ENCODE data around the gene ANKRD49.
"Not testable (repeated sequence)": the region's sequence is repeated elsewhere in the genome, so short reads cannot be mapped to it uniquely, and the experiment has no call there.

Gene ANKRD49, protein sequence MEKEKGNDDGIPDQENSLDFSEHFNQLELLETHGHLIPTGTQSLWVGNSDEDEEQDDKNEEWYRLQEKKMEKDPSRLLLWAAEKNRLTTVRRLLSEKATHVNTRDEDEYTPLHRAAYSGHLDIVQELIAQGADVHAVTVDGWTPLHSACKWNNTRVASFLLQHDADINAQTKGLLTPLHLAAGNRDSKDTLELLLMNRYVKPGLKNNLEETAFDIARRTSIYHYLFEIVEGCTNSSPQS

DNA sequence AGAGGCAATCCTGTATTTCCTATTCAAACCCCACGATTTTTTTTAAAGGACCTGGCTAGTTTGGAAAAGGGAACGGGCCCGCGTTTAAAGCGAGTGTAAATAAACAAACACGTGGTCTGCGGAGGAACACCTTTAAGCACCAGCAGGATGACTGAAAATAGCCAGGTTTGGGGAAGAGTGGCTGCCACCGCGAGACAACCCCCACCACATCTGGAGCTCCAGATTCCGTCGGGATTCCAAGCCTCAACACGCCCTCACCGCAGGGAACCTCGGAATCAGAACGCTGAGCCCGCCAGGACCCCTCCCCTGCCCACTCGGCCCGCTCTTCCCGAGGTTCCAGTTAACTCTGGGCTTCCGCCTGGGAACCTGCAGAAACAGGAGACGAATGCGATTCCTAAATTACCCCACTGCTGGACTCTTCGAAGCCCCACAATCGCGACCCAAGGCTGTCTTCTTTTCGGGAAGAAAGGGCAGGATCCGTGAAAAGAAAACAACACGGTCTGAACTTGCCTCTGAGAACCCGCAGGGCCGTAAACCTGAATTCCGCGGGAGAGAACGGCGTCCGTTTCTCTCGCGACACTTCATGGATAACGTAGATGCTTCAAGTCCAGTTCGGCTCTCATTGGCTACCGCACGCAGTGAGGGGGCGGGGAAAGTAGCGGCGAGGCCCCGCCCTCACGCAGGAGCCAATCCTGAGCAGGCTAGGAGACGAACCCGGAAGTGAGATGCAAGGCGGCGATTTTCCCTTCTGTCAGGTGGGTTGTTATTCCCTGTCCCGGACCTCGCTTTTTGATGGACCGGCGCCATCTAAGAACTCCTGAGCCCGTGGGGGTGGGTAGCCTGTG lies at the start of gene ANKRD49, which contains the start of gene MRE11:
Gene ANKRD49, plus strand, starts transcription at position 704 of the 845 bp plus-strand sequence. CDS start 2,710 bp downstream, outside the sequence.
Gene MRE11, minus strand, starts transcription at position 564 of the 845 bp plus-strand sequence. CDS start 1,043 bp downstream, outside the sequence.
- DNase-seq = peak; percentile 98 to 100 (median 99)

DNA sequence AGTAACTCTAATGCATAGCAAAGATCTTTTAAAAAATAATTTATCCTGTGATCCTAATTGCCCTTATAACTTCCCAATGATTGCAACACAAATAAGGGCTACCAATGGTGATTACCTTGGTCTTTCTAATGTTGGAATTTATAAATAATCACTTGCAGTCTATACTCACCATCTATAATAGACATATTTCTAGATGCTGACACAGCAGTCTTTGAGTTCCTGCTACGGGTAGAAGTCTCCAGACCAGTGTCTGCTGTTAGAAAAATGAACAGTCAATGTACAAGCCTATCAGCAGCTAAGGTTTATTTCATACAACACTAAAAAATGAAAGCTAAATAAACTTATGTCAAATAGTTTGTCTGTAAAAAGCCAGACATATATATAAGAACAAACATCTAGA lies 48.1 kb upstream of the ANKRD49 start:
- no peak for DNase-seq

DNA sequence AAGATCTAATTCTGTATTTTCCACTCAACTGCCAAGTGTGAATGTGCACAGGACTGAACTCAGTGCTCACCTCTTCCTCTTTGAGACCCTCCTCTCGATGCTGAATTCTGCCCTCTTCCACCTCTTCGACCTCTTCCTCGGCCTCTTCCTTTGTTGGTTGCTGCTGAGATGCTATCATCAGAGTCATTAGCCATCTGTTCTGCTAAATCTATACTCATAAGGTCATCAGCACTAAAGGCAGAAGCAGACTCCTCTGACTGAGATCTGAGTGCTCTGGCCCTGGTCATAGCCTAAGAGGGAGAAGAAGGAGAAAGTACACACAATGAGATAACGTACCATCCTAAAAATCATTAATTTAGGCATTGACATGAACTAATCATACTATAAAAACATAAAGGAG lies 46.6 kb upstream of the ANKRD49 start:
- no peak for DNase-seq

DNA sequence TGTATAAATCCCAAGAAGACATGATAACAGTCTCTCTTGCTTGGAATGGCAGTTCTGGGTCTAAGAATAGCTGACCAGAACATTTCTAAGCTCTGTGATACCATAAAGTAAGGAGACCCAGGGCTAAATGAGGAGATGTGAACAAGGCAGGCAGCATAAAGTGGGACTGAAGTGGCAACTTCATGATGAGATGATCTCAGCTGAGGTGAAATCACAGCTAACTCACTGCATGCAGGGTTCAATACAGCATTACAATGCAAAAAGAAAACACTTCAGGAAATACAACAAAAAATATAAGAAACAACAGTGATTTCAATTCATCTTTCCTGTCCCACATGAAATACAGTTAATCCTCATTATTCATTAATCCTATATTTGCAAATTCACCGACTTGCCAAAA lies 44.8 kb upstream of the ANKRD49 start:
- no peak for DNase-seq

DNA sequence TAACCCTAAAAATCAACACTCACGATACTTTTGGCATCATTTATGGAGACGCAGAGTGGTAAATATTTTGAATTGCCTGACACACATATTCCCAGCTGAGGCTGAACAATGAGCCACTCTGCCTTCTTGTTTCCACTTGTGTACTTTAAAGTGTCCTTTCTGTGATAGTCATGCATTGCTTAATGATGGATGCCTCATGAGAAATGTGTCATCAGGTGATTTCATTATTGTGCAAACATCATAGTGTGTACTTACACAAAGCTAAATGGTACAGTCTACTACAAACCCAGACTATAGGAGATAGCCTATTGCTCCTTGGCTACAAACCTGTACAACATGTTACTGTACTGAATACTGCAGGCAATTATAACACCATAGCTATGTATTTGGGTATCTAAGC lies 44.3 kb upstream of the ANKRD49 start:
- peak; percentile 13 to 63 (median 19) for DNase-seq

DNA sequence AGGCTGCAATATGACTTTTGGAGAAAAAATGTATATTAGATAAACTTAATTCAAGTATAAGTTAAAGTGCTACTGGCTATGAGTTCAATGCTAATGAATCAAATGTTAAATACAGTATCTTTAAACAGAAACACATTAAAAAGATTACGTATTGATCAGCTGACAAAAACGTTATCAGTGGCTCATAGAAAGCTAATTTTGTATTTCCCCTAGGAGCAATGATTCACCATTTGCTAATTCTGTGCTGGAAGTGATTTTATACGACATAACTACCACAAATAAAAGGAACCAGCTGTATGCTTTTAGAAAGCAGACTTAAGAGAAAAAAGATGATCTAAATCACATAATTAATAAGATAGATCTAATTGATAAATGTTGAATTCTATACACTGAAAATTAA lies 43.7 kb upstream of the ANKRD49 start:
- DNase-seq = no peak

DNA sequence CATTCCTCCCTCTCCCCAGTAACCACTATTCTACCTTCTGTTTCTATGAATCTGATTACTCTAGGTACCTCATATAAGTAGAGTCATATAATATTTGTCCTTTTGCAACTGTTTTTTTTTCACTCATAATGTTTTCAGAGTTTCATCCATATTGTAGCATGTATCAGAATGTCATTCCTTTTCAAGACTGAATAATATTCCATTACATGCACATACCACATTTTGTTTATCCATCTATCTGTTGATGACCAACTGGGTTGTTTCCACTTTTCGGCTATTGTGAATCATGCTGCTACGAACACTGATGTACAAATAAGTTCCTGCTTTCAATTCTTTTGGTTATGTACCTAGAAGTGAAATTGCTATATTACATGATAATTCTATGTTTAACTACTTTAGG lies 40.8 kb upstream of the ANKRD49 start:
- no peak for DNase-seq

DNA sequence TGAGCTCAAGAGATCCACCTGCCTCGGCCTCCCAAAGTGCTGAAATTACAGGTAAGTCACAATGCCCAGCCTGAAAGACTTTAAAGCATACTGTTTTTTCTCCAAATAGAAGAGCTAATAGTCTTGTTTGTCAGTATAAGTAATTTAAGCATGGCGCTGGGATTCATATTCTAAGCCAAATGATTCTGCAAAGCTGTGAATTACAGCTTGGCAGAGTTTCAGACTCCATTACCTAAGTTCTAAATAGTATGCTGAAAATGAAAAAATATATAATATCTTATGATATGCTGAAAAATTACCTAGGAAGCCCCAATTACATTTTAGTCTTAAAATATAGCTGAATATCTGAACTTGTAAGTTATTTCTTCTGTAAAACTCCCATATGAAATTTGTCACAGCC lies 39.5 kb upstream of the ANKRD49 start:
- DNase-seq = no peak

DNA sequence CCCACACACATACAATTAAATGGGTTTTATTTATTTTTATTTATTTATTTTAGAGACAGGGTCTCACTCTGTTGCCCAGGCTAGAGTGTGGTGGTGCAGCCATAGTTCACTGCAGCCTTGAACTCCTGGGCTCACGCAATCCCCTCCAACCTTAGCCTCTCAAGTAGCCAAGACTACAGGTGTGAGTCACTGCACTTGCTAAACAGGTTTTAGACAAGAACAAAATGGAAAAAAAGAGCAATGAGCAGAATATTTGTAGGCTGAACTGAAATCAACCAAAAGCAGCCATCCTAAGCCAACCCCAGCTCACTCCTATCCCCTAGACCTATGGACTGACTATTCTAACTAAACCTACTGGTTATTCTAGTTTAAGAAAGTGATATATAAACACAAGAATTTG lies 37.9 kb upstream of the ANKRD49 start:
- DNase-seq = no peak

DNA sequence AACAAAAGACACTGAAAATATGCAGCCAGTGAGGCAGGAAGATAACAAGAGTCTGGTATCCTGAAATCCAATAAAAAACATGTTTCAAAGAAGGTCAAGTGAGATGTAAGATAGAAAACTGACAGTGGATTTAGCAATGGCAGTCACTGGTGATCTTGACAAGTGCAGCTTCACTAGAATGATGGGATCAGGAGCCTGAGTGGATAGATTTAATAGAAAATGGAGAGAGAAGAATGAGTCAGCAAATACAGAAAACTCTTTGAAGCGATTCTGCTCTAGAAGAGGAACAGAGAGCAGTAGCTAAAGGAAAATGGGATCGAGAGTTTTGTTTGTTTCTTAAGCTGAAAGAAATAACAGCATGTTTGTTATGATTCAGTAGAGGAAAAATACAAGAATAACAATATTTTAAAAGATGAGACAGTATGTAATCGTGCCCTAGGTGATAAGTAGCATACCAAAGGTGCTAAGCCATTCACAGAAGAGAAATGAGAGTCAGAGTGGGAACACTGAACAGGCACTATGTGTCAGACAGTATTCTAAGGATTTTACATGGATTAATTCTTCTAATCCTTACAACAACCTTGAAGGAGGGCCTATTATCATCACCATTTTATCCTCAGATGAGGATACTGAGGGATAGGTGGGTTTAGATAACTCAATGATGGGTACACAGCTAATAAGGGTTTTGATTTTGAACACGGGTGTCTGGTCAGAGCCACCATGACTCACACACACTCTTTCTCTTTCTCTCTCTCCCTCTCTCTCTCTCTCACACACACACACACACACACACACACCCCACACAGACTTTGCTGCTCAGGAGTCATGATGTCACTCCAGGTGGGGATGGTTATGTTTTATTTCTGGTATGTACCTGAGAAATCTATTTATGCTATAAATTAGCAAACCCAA lies 36.4 kb upstream of the ANKRD49 start:
- no peak for DNase-seq

DNA sequence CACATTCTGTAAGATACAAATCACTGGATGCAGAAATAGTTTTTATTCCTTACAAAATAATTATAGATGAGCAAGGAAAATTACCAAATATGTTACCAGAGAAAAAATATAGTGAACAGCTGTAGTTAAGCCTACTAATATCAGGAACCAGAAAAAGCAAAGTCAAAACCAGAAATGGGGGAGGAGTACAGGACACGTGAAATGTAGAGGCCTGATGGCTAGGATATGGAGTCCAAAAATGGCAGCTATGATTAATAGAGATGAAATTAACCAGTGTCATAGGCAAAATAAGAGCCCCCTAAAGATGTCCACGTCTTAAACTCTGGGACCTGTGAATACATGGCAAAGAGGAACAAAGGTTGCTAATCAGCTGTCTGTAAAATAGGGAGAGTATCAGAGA lies 34.2 kb upstream of the ANKRD49 start:
- no peak for DNase-seq

DNA sequence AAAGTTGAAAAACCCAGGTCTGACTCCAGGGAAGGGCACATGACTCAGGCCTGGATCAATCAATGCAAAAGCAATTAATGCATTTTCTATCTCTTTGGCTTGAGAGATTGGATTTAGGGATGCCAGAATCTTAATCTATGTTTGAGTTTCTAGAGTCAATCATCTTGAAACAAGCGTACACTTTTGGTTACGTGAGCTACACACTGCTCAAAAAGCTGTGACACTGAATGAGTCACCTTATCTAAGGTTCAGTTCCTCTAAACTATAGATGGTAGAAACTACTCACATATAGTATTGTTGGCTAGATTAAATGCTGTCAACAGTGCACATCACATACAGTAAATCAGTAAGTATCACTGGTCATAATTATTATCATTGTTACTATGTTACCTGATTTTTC lies 24.4 kb upstream of the ANKRD49 start:
- no peak for DNase-seq

DNA sequence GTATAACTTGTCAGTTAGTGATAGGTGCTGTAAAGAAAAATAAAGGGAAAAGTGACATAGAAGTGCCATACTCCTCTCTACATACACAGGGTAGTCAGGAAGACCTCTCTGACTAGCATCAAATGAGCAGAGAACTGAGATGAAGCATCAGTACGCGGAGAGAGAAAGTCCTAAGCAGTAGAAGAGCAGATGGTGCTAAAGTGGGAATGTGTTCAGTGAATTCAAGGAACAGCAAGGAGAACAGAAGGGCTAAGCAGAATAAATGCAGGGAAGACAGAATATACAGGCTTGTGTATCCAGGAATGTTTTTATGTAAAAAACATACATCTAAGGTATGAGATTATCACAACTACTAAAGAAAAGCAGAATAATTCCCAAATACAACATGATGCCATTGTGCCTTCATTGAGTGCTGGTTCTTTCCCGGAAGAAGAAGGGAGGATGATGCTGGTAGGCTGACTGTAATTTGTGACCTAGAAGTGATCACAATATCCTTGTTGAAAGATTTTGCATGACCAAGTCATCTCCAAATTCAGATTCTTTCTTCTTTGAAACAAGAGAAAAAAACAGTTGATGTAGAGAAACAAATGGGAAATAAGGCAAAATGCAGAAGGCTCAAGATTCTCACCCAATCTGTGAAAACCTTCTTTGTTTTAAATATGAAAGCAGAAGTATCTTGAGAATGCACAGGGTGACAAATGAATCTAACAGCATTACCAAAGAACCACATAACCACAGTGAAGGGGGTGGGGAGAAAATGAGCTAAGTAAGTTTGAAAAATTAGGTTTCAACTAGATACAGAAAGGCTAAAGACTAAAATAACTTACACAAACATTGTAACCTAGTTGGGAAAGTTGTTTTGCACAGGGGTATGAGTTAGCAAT lies 20.6 kb upstream of the ANKRD49 start:
- DNase-seq = no peak

DNA sequence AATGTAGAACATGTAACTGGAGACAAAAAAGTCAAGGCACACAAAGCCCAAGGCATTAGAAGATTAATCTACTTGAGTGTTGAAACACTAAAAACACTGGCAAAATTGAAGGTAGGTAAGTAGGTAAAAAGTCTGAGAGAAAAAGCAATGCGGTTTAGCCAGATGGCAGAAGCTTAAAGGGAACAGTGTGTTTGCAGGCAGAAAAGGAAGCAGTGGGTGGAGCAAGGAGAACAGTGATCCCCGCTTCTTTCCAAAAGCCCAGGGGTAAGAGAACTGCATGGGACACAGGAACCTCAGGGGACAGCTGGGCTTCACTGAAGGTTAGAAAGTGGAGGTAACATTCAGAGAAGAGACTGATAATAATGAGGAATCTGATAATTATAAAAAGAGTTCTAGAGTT lies 16.2 kb upstream of the ANKRD49 start:
- DNase-seq = no peak

DNA sequence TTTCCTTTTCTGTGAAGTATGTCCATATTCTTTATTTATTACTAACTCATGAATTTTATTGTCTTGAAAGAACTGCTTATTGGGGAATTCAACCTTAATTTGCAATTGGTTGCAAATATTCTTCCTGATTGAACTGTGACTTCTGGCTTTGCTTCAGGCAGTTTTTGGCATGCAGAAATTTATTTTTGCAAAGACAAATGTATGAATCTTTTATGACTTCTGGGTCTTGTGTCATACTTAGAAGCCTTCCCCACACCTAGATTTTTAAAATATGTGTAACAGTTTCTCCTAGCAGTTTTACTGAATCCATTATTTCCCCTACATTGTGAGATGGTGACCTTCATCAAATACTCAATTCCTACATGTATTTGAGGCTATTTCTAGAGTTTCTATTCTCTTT lies 12.4 kb upstream of the ANKRD49 start:
- no peak for DNase-seq

DNA sequence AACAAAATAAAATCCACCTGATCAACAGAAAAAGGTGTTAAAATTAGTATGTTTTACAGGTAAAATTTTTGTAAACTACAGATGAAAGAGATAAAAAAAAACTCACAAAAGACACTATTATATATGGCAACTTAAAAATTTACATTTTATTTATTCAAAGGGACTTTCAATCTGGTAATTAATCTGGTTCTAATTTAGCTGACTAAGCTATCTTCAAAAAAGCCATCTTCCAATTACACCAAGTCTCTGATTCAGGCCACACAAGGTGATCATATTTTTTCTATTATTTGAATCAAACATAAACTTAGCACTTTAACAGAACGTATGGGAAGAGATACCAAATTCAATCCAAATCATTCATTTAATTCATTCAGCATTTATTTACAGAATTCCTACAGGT lies 7.7 kb upstream of the ANKRD49 start:
- DNase-seq = no peak

DNA sequence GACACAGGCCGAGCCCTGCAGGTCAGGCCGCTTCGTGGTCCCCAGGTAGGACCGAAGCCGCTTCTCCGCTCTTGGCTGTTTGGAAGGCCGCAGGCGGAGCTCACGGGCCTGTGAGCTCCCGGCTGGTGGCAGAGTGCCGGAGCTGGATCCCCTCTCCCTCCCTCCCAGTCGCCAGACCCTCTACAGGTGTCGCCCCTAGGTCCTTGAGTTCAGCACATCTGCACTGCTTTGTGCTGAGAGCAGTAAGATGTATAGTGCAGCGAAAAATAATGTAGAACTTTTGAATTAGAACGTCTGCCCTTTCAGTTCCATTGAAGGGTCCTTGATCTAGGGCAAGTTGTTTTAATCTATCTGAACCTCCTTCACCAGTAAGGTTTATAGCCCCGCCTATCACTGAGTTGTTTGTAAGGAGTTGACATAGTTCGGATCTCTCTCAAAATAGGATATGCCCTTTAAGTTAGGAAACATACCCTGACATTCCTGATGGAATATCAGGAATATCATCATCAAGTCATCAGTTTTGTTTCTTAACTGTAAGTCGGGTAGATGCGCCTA lies 419 bp downstream of the ANKRD49 start:
- DNase-seq = no peak

DNA sequence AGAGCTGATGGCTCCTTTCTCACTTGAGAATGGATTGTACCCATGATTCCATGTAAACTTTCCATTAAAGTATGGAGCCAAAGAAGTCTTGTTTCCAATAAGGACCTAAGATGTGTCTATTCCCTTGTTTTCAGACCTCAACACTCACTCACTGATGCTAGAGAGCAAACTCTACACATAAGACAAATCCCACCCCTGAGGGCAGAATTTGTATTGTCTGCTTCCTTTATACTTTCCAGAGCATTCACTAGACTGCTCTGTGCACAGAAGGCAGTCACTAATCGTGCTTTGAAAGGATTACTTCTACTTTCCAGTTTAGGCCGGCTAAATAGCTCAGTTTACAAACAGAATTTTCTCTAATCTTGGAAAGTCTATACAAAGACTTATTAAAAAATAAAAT lies 6.4 kb downstream of the ANKRD49 start:
- DNase-seq = no peak

DNA sequence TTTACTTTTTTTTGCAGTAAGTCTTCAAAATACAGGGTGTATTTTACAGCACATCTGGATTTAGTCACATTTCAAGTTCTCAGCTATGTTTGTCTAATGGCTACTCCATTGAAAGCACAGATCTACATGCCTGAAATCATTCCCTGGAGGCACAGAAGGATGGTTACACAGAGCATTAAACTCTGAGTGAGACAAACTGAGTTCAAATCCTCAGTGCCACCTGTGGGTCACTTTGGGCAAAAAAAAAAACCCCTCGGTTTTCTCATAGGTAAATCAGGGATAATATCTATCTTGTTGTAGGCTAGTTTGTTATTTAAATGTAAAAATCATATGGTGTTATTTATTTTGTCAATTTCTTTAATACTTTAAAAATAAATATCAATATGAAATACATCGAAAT lies 7.7 kb downstream of the ANKRD49 start:
- DNase-seq = no peak

DNA sequence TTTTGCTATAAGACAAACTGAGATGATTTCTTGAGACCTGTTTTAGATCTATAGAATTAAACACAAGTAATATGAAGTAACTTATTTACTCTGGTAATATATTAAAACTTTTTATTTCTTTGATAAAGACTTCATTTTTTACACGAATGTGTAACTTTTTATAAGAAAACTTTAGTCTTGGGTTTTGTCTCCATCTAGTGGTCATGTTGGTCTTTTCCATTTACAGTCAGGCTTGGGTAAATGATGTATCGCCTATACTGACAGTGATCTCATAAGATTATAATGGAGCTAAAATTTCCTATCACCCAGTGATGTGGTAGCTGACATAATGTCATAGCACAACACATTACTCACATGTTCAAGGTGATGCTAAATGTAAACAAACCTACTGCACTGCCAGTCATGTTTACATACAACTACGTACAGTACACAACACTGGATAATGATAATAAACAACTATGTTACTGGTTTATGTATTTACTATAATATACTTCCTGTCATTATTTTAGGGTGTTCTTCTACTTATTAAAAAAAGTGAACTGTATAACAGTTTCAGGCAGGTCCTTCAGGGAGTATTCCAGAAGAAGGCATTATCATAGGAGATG lies 11.0 kb downstream of the ANKRD49 start:
- peak in 2 of 3 experiments; percentile 63 to 81 for DNase-seq

DNA sequence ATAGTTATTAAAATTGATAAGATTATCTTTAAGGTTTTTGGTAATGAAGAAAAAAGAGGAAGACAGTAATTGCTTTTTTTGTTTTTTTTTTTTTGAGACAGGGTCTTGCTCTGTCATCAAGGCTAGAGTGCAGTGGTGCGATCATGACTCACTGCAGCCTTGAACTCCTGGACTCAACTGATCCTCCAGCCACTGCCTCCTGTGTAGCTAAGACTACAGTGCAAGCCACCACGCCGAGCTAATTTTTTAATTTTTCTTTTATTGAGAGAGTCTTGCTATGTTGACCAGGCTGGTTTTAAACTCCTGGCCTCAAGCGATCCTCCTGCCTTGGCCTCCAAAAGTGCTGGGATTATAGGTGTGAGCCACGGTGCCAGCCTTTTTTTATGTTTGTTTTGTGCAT lies 12.7 kb downstream of the ANKRD49 start:
- not testable (repeated sequence) for DNase-seq

Measured in NCI-H1417 (cell line).